Lower leg skin (tissue), 4 donors: Measurements from ENCODE around the gene RBM3. TPM values are rescaled to one million over a fixed set of nuclear protein-coding genes. Genes with fewer than 3 reads are reported as not detected.

Experiments used
- DNase-seq, 2 donors: peaks; one replicate each; pipeline ENCODE4 v3.0.0-alpha.2; 2019; ENCODE audit warnings: low spot score in 2 of 2
- H3K4me3 ChIP-seq: fragments of 200-600 bp; sonication (generic); 2 replicates; pipeline ENCODE4 v1.5.1; 2017; ENCODE audit warnings: mild to moderate bottlenecking, low read depth; ENCODE audit not compliant: poor library complexity, severe bottlenecking
- POLR2A ChIP-seq, 2 donors: fragments of 450-650 bp; IDR thresholded peaks; one replicate each; pipeline ENCODE4 v1.6.1; 2016 to 2017; ENCODE audit warnings: antibody characterized with exemption in 2 of 2, mild to moderate bottlenecking in 1 of 2, moderate library complexity in 1 of 2
- WGBS, 2 donors: methylation state at CpG; one replicate each; pipeline ENCODE4 v1.1.5; 2018; 5-methylcytosine and 5-hydroxymethylcytosine counted together
- intact Hi-C: fragments of 100-400 bp; cut with DNase I; formaldehyde crosslinking; loops from one replicate; pipeline ENCODE4 v1.15.0; 2023; ENCODE audit warnings: low total_unique reads
- total RNA-seq, 4 donors: library from RNA; depleted of rRNA; stranded (reverse); fragments of >200 nt; gene quantifications; one replicate each; pipeline ENCODE4 v1.1.0, GENCODE V29; 2016
- TF ChIP-seq, protein P1 (sequence below), 3 donors: fragments of 450-650 bp; IDR thresholded peaks; one replicate each; pipeline ENCODE4 v1.5.1; 2016; ENCODE audit warnings: antibody characterized with exemption in 3 of 3, mild to moderate bottlenecking in 3 of 3, moderate library complexity in 2 of 3

The RBM3 gene
- total RNA-seq, 4 donors from 2014 or later, result 162 to 207 (median 198) TPM

DNA sequence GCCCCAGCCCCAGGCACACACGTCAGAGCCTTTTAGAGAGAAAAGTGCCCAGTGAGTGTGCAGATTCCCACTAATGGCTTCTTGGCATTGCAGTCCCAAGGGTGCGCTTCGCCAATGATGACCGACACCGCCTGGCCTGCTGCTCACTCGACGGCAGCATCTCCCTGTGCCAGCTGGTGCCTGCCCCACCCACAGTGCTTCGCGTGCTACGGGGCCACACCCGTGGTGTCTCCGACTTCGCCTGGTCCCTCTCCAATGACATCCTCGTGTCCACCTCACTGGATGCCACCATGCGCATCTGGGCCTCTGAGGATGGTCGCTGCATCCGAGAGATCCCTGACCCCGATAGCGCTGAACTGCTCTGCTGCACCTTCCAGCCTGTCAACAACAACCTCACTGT, 25.9 kb downstream of the RBM3 start:
- DNase-seq, result no peak
- 75% methylated on average over 19 of the region's 19 CpGs; no CpG with 5 or more reads in 1 of the 2 donors for WGBS, 2 donors
- no peak overlapping the region for H3K4me3 ChIP-seq
- intact Hi-C loops, result no loop called here
- TF ChIP-seq, protein P1, sequence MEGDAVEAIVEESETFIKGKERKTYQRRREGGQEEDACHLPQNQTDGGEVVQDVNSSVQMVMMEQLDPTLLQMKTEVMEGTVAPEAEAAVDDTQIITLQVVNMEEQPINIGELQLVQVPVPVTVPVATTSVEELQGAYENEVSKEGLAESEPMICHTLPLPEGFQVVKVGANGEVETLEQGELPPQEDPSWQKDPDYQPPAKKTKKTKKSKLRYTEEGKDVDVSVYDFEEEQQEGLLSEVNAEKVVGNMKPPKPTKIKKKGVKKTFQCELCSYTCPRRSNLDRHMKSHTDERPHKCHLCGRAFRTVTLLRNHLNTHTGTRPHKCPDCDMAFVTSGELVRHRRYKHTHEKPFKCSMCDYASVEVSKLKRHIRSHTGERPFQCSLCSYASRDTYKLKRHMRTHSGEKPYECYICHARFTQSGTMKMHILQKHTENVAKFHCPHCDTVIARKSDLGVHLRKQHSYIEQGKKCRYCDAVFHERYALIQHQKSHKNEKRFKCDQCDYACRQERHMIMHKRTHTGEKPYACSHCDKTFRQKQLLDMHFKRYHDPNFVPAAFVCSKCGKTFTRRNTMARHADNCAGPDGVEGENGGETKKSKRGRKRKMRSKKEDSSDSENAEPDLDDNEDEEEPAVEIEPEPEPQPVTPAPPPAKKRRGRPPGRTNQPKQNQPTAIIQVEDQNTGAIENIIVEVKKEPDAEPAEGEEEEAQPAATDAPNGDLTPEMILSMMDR (IDR thresholded peaks at IDR 0.05), result no peak
- TF ChIP-seq POLR2A (IDR thresholded peaks at IDR 0.05), result no peak

DNA sequence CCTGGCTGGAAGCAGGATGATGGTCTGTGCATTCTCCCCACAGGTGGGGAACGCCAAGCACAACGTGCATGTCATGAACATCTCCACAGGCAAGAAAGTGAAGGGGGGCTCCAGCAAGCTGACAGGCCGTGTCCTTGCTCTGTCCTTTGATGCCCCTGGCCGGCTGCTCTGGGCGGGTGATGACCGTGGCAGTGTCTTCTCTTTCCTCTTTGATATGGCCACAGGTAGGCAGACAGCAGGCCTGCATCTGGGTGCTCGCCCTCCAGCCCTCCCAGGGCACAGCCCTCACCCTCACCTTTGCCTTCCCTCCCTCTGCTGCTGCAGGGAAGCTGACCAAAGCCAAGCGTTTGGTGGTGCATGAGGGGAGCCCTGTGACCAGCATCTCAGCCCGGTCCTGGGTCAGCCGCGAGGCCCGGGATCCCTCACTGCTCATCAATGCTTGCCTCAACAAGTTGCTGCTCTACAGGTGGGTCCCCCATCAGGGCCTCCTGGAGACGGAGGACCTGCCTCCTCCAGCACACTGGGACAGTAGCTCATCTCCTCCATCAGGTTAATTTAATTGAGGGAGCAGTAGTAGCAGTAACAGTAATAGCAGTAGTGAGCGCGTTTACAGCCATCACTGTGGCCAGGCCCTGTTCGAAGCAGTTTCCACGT, 27.6 kb downstream of the RBM3 start:
- TF ChIP-seq, protein P1 (IDR thresholded peaks at IDR 0.05), result no peak
- TF ChIP-seq POLR2A (IDR thresholded peaks at IDR 0.05), result no peak
- intact Hi-C loops, result no loop called here
- 77 to 80% methylated on average over 14 to 17 of the region's 17 CpGs for WGBS, 2 donors
- no peak overlapping the region for H3K4me3 ChIP-seq
- no peak for DNase-seq

DNA sequence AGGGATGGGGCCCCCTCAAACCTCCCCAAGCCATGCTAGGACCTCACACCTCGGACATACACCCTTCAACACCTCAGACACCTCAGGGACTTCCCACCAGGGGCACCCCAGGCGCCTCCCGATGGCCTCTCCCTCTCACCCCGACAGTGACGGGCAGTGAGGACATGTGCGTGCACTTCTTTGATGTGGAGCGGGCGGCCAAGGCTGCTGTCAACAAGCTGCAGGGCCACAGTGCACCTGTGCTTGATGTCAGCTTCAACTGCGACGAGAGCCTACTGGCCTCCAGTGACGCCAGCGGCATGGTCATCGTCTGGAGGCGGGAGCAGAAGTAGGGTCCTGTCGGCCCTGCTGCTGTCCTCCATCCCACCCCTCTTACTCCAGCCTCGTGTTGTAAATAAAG, 30.4 kb downstream of the RBM3 start:
- TF ChIP-seq, protein P1 (IDR thresholded peaks at IDR 0.05), result no peak
- intact Hi-C loops, result no loop called here
- no peak for DNase-seq
- H3K4me3 ChIP-seq, result no peak overlapping the region
- WGBS, 2 donors, result 88 to 94% methylated on average over 10 to 16 of the region's 16 CpGs

DNA sequence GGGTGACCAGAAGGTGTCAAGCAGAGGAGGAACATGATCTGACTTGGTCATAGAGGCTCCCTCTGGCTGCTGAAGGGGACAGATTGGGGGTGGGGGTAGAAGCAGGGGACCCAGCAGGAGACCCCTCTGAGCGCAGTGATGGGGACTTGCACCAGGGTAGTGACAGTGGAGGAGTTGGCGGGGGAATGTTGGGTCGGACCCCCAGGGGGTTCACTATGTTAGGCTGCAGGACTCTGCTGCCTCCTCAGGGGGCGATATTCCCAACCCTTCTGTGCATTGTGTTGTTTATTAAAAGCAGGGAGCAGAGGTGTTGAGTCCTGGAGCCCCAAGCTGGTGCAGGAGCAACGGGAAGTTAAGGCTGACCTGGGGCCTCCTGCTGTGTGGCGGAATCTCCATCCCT, 31.8 kb downstream of the RBM3 start:
- no peak for DNase-seq
- H3K4me3 ChIP-seq, result no peak overlapping the region
- no peak for TF ChIP-seq POLR2A (IDR thresholded peaks at IDR 0.05)
- WGBS, 2 donors, result 71 to 73% methylated on average over 6 of the region's 6 CpGs
- intact Hi-C loops, result no loop called here

DNA sequence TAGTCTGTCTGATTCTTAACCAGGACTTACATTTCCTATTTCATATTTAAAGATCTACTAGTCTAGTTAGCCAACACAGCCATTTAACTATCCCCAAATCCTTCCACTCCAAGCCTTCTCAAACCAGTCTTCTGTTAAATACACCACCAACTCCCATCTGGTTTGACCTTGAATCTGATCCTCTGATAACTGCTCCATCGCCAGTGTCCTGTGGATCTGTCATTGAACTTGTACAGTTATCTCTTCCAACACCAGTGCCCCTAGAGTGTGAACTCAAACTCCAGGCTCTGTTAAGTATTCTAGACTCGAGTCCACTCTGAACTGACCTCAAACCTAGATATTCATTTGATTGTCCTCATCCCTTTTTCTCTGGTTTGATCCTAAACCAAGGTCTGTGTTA, 37.4 kb downstream of the RBM3 start:
- intact Hi-C loops, result no loop called here
- TF ChIP-seq, protein P1 (IDR thresholded peaks at IDR 0.05), result no peak
- no peak for TF ChIP-seq POLR2A (IDR thresholded peaks at IDR 0.05)
- 61 to 71% methylated on average over 2 of the region's 2 CpGs for WGBS, 2 donors
- DNase-seq, result no peak
- H3K4me3 ChIP-seq, result no peak overlapping the region

DNA sequence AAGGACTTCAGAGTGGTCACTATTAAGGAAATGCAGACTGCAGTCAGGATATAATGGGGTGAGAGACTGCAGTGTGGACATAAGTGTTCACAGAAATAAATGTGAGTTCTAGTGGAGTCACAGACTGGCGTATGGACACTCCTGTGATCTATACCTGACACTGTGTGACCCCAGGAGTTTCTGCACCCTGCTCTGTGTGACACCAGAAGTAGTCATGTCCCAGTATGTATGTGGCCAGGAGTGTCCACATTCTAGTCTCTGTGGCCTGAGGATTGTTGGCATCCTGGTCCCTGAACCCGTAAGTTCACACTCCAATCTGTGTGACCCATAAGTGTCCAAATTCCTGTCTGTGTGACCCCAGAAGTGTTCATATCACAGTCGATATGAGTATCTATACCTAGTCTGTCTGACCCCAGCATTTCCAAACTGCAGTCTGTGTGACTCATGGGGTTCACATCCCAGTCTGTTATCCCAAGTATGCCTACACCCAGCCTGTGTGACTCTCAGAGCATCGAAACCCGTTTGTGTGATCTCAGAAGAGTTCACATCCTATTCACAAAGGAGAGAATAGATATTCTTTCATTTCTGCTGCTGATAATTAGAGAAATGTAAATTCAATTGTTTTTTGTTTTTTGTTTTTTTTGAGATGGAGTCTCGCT, 39.3 kb downstream of the RBM3 start:
- intact Hi-C loops, result no loop called here
- no peak for DNase-seq
- TF ChIP-seq, protein P1 (IDR thresholded peaks at IDR 0.05), result no peak
- TF ChIP-seq POLR2A (IDR thresholded peaks at IDR 0.05), result no peak
- no peak overlapping the region for H3K4me3 ChIP-seq
- WGBS, 2 donors, result 74 to 76% methylated on average over 5 to 6 of the region's 6 CpGs
